Measurements from ENCODE around the gene FAM228B.

GRCh38 chr2:24107336-24107735 is 15.9 kb upstream of the FAM228B start:
- no peak for TF ChIP-seq CTCF (IDR thresholded peaks at IDR 0.05)
- no peak for TF ChIP-seq POLR2AphosphoS5 (IDR thresholded peaks at IDR 0.05)

All from prostate gland (tissue), 2 donors.